Measurements from ENCODE around the gene NPHP1.

DNA sequence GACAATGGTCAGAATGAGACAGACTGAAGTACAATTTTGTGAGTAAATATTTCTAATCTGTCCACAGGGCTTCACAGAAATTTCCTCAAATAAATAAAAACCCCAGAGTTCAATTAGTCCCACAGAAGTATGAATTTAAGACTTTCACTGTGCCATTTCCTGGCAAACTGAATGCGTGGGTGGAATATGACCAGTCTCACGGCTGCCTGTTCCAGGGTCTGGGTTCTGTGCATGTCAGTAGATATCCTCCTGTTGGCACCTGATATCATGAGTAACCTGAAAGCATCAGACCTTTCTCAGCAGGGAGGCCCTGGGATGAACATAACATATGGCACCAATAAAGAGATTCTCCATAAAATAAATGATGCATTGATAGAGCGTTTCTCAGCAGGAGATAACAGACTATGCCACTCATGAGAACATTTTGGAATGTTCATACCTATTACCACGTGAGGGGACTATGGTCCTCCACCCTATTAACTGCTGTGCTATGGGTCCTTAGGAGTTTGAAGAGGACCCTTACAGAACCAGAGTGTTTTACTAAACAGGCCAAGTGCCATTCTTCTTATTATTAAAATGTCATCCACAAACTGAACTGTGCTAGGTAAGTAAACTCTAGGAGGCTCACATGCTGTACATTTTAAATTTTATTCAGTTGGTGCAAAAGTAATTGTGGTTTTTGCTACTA, 78.6 kb downstream of the NPHP1 start:
- TF ChIP-seq POLR2A (IDR thresholded peaks at IDR 0.05; ENCODE audit: low read length) = no peak
- TF ChIP-seq GATA1 (IDR thresholded peaks at IDR 0.05; ENCODE audit: low read depth, low read length) = no peak

Data from erythroblast (primary cell).